ENCODE measurements around the gene FNDC3B.

FNDC3B gene

GRCh38 chr3:172176061-172176770, 136.8 kb downstream of the FNDC3B start:
- DNase-seq: no peak

DNA sequence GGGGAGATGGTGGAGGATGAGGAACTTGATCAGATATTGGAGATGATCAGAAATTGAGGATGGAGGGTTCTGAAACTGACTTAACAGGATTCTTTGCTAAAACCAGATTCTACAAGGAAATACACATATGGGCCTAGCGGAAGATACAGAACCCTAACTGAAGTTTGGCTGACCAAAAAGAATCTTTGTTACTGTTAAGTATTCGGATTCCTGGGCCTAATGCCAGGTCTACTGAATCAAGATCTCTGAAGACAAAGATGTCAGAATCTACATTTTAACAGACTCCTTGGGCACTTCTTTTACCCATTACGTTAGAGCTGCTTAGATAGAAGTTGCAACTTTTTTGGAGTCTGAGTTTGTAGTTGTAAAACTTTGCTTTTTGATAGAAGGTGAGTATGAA, 137.7 kb downstream of the FNDC3B start:
- DNase-seq: no peak

DNA sequence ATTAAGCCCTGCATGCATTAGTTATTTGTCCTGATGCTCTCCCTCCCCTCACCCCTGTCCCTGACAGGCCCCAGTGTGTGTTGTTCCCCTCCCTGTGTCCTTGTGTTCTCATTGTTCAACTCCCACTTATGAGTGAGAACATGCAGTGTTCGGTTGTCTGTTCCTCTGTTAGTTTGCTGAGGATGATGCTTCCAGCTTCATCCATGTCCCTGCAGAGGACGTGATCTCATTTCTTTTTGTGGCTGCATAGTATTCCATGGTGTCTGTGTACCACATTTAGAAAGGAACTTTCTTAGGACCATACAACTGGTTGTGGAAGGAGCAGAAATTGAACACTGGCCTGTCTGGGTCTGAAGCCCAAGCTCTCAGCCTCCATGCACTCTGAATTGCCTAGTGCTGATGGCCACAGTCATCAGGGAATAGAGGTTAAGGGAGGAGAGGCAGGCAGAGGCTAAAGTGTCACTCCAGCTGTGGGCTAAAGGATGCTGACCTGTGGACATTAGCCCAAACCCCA, 138.5 kb downstream of the FNDC3B start:
- no peak for DNase-seq

DNA sequence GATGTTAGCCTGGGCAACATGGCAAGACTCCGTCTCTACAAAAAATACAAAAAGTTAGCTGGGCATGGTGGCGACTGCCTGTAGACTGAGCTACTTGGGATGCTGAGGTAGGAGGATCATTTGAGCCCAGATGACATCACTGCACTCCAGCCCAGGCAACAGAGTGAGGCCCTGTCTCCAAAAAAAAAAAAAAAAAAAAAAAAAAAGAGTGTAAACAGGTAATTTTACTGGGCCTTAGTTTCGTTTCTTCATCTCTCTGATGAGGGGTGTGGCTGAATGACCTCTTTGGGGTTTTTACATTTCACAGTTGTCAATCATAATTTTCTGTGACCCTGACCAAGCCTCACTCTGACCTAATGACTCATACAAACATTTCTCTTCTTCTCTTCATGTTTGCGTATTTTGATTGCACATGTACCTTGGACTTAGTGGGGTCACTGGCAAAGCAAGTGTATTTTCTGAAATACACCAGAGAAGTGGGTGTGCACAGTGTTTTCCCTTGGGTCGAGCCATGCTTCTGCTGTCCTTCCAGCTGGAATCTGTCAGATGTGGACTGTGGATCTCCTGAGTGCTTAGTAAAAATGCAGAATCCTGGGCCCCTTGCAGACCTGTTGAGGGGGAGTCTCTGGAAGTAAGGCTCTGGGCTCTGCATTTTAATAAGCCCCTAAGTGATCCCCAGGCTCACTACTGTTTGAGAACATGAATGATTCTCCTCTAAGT, 140.5 kb downstream of the FNDC3B start:
- DNase-seq: no peak

DNA sequence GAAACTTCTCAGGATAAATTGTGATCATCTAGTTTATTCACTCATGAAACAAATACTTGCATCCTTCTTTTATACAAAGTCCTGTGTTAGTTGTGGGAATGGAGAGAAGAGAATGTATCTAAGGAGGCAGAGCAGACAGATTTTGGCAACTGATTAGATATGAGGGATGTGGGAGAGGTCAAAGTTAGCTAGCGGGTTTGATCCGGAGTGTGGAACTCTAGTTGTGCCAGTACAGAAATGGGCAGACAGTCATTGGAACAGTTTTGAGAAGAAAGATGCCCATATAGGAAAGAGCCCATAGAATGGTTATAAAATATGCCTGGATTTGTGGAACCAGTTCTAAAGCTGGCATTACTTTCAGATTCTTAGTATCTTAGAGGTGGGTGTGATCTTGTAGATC, 141.1 kb downstream of the FNDC3B start:
- no peak for DNase-seq

GRCh38 chr3:172181932-172182586, 142.7 kb downstream of the FNDC3B start:
- DNase-seq: no peak

- DNase-seq: no peak
Measured at GRCh38 chr3:172182797-172183196, 143.4 kb downstream of the FNDC3B start.

DNA sequence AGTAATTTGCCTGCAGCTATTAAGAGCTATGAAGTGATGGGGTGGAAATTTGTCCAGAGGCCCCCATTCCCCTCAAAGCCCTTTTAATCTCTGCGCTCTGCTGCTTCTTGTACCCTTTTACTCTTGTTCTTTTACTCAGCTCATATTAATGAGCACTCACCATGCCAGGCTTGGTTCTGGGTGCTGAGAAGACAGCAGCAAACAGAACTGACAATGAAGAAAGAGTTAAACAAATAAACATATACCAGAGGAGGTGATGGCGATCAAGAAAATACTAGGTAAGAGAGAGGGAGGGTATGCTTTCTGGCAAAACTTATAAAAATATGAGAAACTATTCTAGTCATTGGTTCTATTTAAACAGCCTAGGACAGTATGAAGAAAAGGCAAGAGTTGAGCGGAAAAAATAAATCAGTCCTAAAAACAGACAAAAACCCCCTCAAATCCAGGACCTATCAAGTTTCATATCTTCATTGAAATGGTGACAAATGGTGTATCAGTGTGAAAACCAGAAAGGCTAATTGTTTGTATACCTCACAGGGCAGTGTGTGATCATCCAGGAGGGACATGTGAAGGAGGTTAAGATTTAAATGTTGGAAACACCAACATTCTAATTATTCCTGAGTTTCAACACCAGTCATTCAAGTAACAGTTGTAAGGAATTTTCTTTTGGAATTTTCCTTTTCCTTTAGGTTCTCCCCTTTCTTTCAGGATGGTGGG, 144.9 kb downstream of the FNDC3B start:
- no peak for DNase-seq

- no peak for DNase-seq
Measured at GRCh38 chr3:172185907-172186306, 146.5 kb downstream of the FNDC3B start.

GRCh38 chr3:172186607-172187006, 147.2 kb downstream of the FNDC3B start:
- DNase-seq: no peak

- DNase-seq: no peak
Measured at GRCh38 chr3:172187511-172187910, 148.1 kb downstream of the FNDC3B start.

GRCh38 chr3:172188511-172188910, 149.1 kb downstream of the FNDC3B start:
- no peak for DNase-seq

GRCh38 chr3:172189213-172189612, 149.8 kb downstream of the FNDC3B start:
- DNase-seq: no peak

DNA sequence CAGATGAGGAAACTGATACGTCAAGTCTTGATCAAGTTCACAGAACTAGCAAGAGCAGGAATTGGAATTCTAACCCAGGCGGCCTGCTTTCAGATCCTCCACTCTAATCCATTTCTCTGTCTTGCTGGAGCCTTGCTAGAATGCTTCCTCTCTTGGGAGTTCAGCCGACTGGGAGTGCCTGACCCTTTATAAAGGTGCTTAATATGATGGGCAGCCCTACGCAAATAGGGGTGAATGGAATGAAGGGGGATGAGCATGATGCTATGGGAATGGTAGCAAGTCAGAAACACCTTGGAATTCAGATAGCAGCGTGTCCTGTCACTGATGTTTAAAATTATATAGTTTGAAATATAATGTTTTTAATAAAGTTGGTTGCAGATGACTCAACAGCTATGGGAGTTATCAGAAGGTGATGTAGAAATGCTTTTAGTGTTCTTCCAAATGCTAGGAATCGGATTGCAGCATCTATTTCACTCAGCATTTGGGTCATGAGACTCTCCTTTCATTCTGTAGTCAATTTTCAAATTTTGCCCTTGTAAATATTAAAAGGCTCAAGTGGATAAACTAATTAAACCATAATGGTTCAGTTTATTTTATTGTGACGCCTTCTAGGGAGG, 150.7 kb downstream of the FNDC3B start:
- DNase-seq: no peak

GRCh38 chr3:172190980-172191379, 151.6 kb downstream of the FNDC3B start:
- no peak for DNase-seq

DNA sequence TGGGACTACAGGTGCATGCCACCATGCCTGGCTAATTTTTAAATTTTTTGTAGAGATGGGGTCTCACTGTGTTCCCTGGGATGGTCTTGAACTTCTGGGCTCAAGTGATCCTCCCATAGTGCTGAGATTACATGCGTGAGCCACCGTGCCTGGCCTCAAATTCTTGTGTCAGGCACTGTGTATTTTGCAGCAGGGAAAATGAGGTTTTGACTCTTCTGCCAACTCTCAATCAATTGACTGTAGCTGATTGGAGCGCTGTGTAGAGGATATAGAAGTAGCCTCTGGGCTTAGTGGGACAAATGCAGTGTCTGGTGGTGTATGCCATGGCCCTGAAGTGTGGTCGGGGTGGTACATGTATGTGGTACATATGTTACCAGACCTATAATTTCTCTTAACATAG, 152.3 kb downstream of the FNDC3B start:
- no peak for DNase-seq

GRCh38 chr3:172192830-172193415, 153.5 kb downstream of the FNDC3B start:
- DNase-seq: no peak

DNA sequence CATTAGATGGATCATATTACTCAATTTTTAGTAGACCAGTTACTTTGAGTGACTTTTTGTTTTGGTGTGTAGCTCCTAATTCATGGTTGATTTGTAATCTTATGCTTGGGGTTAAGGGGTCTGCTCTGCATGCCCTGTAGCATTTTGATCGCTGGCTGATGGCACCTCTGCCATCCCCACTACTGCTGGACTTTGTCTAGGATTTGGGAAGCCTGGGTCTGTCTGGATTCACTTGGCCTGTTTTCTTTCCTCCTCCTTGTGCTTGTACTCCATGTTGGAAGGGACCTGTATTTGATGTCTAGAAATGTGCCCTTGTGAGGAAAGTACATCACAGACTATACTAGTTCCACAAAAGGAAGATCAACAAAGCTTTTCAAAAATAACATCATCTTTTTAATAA, 154.1 kb downstream of the FNDC3B start:
- no peak for DNase-seq

- DNase-seq: no peak
Measured at GRCh38 chr3:172194702-172195406, 155.5 kb downstream of the FNDC3B start.

DNA sequence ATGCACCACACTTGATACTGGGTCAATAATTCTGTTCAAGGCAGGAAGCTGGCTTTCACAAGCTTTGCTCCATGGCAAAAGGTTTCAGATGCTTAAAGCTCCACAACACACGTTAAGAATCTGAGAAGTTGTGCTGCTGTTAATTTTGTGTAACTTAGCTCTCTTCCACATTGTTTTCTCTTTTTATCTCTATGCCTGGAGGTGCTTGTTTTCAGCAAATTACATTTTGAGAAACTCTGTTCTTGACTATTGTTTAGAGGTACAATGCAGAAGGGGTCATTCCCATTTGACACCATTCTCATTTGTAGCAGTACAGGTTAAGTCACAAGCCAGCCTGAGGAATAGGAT, 156.0 kb downstream of the FNDC3B start:
- no peak for DNase-seq

DNA sequence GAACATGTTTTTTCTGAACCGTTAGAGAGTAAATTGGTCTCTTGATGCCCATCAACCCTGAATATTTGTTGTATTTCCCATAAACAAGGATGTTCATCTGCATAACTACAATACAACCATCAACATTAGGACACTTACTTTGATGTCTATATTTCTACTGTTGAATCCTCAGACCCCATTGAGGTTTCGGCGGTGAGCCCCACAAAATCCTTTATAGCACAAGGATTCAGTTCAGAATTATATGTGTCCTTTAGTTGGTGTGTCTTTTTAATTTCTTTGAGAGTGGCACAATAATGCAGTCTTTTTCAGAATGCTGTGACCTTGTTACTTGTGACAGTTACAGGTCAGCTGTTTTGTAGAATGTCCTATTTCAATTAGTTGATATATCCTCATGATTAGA, 158.0 kb downstream of the FNDC3B start:
- DNase-seq: no peak

GRCh38 chr3:172198428-172198827, 159.1 kb downstream of the FNDC3B start:
- no peak for DNase-seq
